GM19395 (cell line): ENCODE results near the gene ACOX1.

Experiments
- ATAC-seq: cut with Tn5 transposase; IDR thresholded peaks from one replicate; pipeline ENCODE4 v1.9.1; 2021; ENCODE audit warnings: mild to moderate bottlenecking, moderate library complexity; ENCODE audit not compliant: unreplicated experiment

ACOX1 gene

DNA sequence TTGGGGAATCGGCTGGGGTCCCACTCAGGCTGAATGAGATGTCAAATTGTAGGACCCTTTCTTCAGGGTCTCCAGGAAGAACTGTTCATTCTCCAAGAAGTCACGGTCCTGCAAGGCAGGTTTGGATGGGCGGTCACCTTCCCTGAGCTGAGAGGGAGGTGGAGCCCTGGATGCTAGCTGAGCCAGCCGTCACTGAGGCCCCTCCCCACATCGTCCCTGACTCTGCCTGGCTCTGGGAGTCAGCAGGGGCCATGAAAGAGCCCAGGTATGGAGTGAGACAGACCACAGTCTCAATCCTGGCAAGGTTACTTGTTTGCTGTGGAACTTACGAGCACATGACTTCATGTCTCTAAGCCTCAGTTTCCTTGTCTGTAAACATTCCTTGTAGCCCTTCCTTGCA lies 68.3 kb downstream of the ACOX1 start:
- ATAC-seq, result no peak

DNA sequence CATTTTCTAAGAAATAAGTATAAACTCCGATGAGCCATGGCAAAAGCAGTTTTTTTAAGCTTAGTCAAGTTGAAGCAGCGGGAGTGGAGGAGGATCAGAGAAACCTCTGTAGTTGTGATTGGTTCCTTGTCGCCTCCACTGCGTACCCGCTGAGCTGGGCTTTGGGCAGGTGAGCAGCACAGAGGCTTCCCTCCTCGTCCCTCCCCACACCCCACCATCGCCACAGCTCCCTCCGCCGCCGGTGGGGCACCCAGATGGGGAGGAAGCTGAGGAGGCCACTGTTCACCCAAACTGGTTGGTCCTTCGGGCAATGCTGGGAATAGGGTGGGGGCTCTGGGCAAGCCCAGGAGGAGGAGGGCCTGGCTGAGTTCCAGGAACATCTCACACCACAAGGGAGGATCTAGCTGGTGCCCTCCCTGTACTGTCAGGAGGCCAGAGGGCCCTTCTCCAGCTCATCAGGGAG lies 69.1 kb downstream of the ACOX1 start:
- no peak for ATAC-seq

DNA sequence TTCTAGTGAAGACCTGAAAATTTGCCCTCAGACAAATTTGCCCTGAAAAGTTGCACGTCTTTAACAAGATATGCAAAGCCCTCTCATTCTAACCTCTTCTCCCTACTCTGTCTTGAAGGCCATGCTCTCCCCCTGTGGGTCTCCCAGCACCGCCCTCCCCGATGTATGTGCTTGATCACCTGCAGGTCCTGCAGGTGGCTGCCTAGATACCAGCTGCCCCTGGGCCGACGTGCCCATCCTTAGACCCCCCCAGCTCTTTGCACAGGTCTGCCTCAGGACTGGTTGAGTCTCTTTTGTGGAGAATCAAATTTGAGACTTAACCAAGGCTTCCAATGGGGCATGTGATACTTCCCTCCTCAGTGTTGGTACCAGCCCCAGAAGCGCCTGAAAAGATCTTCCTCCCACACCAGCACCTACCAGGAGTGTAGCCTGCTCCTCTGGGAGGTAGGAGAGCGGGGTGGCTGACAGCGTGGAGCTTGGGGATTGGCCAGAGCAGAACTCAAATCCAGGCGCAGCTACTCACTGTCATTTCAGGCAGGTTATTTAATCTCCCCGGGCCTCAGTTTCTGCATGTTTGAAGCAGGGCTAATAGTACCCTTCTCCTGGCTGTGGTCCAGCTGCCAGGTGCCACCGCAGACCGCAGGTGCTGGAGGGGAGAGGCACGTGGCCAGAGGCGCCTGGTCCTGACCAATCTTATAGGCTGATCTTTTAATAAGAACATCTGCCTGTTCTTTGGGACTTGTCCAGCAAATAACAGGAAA lies 69.7 kb downstream of the ACOX1 start:
- no peak for ATAC-seq

DNA sequence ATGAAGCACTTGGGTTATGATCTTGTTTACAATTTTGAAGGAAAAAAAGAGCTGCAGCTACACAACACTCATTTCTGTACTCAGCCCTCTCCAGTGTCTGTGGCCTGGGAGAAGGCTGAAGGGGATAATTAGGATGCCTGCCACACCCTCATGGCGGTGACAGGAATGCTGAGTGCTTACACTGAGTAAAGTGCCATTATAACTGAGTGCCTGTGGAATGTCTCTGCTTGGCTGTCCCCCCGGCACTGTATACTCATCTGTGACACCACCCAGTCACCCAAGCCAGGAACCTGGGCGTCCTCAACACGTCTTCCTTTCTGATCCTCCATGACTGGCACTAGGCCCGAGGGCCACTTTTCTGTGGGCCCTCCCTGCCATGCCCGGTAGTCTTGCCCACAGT lies 70.8 kb downstream of the ACOX1 start:
- ATAC-seq, result no peak

DNA sequence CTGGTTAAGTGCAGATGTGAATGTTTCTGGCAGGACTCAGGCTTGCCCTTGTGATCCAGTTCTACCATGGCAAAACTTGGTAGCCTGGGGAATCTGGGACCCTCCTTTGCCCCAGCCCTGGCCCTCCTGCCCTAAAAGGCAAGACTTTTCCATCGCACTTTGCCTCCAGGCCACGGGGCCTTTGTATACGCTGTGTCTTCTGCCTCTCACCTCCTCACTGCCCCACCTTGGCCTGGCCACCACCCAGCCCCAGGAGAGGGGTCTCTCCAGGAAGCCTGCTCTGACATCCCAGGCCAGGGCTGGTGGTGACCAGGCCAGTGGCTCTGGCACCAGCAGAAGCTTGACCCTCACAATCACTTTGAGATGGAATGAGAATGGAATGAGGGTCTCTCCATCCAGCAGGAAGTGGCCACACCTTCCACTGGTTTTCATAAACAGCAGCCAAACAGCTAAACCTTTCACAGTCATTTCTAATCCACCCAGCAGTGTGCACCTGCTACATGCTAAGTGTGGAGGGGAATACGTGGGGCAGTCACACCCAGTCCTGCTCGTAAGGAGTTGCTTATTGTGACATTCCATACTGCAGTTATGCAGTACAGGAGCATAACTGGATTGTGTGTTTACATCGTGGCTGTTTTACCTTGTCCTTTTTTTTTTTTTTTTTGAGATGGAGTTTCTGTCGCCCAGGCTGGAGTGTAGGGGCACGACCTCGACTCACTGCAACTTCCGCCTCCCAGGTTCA lies 72.7 kb downstream of the ACOX1 start:
- no peak for ATAC-seq

DNA sequence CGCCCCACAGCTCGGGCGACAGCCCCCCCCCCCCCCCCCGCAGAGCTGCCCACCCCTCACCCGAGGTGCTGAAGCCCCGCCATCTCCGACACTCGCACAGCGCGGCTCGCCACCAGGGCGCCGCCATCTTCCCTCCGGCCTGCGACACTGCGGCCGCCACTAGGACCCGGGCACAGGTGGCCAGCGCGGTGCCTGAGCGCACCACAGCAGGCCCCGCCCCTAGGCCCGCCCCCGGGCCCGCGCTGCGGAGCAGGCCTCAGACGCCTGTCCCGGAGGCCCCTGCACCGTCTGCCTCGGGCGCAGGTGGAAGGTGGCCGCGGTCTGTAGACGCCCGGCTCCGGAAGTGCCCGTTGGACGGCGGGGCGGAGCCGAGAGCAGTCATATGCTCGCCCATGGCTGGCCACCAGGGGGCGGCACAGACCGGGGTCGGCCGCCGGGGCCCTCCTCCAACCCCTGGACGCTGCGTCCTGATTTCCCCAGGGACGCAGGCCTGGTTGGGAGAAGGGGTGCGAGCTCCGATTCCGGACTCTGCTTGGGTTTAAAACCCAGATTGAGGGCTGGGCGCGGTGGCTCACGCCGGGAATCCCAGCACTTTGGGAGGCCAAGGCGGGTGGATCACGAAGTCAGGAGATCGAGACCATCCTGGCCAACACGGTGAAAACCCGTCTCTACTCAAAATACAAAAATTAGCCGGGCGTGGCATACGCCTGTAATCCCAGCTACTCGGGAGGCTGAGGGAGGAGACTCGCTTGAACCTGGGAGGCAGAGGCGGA lies 74.0 kb downstream of the ACOX1 start, which contains the start of gene MRPL38:
Gene MRPL38 (minus strand): TSS at position 136 of the 773 bp plus-strand sequence. CDS start 9 bp downstream, at position 127.
- peak; percentile 95 for ATAC-seq

DNA sequence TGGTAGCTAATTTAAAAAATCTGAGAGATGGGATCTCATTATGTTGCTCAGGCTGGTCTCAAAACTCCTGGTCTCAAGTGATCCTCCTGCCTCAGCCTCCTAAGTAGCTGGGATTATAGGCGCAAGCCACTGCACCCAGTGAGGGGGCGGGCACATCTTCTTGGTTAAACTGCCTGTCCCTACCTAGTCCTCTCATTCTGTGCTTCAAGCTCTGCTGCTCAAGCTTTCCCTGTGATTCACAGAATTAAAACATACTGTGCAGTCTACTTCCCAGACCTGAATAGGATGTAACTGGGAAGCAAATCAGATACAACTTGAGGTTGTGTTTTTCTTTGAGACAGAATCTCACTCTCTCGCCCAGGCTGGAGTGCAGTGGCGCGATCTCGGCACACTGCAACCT lies 76.6 kb downstream of the ACOX1 start:
- ATAC-seq, result no peak

DNA sequence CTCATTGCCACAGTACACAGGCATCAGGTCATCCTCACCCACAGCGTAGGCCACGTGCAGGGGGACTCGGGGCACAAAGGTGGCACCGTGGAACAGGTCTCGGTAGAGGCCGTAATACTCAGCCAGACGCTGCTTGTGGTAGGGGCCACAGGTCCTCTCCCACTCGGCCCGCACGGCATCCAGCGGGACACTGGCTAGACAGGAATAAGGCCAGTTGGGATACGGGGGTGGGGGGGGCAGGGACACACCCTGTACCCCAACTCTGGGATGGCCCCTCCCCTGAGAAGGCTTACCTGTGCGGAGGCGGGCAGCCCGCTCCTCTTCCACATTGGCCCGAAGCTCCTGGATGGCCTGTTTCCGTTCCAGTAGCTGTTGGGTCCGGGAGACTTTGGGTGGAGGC lies 77.2 kb downstream of the ACOX1 start:
- ATAC-seq, result no peak

DNA sequence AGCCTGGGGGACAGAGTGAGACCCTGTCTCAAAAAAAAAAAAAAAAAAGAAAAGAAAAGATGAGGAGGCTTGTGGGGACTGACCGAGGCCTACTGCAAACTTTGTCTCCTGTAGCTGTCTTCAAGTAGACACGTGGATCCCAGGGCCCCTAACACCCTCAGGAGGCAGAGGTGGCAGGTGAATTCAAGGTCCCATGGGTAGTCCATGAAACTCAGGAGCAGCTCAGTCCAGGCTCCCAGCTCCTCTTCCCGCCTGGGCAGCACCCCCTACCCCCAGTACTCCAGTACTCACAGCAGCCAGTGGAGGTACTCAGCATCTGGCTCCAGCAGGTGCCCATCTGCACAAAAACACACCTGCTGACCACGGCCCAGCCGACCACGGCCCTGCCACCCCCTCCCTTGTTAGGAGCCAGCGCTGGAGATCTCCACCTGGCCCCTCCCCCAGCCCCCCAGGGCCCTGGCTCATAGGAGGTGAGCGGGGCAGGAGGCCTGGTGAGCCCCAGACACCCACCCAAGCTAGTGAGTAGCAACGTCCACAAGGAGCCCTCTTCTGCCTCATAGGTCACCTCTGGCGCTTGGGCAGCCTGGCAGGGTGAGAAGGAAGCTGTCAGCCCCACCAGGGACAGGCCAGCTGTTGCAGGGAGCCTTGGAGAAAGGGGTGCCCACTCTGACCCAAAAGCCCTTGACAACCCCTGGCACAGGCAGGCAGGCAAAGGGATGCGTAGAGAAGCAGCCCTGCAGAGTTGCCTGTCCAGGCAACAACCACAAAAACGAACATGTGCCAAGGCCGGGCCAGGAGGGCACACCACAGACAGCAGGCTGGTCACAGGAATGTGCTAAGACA lies 78.1 kb downstream of the ACOX1 start:
- no peak for ATAC-seq

DNA sequence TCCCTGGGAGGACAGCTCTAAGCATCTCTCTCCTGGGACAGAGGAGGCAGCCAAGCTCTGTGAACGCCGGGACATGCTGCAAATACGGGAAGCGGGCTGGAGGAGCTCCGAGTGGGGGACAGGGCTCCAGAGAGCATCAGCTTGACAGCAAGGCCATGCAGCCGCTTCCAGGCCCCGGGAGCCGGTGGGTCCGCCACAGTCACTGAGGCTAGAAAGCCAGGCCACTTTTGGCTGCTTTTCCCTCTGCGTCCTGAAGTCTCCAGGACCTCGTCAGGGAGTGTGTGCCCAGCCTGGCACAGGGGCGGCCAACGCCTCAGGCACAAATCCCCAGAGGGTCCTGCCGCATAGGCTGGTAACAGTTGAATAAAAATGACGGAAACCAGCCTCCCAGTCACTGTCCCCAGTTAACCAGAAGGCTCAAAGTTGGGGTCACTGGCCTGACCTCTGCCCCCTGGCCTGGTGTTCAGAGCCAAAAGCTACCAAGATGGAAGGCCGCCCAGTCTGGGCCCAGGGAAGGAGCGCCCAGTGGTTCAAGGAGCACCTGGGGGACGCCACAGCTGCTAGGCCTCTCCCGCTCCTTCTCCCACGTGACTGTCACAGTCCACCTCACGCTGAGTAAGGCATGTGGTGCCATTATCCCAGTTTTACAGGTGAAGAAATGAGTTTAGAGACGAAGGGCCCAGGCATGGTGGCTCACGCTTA lies 79.0 kb downstream of the ACOX1 start:
- ATAC-seq, result no peak

DNA sequence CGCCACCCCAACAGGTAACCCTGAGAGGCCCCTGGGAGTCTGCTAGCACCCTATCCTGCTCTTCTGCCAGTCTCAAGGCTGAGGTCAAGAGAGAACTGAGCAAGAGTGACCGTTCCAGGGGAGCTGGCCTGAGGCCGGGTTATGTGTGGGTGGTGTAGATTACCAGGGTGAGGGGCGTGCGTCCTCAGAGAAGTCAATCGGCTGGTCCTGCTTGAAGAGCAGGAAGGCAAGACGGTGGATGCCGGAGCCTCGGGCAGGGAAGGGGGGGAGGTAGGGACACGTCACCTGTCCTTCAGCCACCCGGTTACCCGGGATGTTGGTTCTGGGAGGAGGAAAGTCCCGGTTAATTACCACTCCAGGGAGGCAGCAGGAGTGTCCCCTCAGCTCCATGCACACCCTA lies 79.6 kb downstream of the ACOX1 start:
- ATAC-seq, result no peak

DNA sequence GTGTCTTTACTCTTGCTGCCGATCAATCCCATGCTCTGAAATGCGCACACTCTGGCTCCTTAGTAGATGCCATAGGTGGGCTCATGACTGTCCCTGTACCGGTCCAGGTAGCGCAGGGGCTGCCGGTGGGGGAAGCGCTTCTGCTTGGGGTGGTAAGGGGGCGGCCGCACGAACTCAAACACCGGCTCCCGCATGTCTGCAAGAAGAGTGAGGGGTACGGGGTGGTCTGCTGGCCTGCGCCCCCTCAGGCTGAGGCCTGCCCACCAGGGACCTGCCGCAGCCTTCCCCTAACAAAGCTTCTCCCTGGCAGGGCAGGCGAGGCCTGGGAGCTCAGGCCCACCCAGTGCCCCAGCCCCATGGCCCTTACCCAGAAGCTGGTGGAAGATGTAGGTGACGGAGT lies 80.2 kb downstream of the ACOX1 start:
- no peak for ATAC-seq

DNA sequence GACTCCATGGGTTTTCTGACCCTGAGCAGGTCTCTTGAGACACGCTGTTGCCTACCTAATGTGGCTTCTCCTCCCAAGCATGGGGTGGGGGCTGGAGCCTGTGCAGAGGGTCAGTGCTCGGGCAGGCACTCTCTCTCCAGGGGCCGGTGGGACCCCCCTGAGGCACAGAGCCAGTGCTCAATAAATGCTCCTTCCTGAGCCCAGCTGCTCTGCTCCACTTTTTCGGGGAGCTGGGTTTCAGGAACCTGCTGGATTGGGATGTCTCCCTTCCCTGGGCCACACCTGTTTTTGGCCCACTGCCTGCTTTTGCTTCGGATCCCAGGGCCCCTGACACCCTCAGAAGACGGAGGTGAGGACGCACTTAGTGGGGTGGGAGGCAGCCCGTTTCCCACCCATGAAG lies 80.9 kb downstream of the ACOX1 start:
- ATAC-seq, result no peak

DNA sequence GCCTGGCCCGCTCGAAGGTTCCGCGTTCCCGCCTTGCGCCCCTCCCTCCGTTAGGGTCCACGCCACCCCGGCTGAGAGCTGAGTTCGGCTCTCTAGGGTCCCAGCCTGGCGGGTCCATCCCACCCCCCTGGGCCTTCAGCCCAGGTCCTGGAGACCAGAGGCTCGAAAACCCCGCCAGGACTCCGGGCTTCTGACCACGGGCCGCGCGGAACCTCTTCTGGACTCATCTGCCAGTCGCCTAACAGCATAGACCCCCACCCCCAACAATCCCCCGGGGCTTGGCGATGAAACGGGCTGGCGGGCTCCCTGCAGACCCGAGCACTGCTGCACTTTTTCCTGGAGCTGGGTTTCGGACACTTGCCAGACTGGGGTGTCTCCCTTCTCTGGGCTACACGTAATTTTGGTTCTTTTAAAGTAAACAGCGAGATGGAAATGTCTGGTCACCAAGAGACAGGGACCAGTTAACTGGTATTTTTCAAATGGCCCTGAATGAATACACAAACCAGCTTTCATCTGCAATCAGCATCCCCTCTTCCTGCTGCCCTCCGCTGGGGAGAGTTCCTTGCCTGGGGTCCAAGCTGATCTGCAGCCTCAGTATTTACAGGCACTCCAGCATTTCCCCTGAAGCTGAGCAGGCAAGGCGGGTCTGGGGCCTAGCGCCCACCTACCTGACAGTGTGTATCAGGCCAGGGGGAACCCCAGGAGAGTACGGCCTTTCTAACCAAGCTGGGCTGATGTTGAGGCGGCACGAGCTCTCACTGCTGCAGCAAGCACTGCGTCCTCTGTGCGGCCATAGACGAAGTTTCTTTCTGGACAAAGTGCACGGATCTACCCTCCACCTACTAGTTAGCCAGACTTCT lies 81.6 kb downstream of the ACOX1 start:
- no peak for ATAC-seq

DNA sequence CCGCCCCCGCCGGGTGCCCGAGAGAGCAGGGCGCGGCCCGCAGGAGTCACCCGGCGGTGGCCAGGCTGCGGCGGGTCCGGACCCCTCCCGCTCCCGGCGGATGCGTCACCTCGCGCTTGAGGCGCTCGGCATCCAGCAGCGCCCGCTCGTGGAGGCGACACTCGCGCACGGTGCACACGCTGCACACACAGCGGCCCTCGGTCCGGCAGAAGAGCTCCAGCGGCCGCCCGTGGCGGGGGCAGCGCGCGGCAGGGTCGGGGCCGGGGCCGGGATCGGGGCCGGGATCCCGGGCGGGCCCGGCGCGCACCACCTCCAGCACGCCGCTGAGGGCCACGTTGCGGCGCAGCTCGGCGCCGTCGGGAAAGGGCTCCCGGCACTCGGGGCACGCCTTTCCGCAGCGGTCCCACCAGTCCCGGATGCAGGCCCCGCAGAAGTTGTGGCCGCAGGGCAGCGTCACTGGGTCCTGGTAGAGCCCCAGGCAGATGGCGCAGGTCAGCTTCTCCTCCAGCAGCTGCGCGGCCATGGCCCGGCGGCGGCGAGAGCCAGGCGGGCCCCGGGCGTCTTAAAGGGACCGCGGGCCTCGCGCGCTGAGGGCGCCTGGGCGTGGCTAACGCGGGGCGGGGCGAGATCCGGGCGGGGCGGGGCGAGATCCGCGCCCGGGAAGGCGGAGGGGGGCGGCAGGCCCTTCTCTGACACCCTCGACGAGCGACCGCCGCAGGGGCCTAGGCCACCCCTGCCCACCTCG lies 82.4 kb downstream of the ACOX1 start, which contains the start of gene TRIM65:
Gene TRIM65 (minus strand): TSS at position 537 of the 745 bp plus-strand sequence. CDS start 14 bp downstream, at position 523.
- ATAC-seq, result peak; percentile 62

DNA sequence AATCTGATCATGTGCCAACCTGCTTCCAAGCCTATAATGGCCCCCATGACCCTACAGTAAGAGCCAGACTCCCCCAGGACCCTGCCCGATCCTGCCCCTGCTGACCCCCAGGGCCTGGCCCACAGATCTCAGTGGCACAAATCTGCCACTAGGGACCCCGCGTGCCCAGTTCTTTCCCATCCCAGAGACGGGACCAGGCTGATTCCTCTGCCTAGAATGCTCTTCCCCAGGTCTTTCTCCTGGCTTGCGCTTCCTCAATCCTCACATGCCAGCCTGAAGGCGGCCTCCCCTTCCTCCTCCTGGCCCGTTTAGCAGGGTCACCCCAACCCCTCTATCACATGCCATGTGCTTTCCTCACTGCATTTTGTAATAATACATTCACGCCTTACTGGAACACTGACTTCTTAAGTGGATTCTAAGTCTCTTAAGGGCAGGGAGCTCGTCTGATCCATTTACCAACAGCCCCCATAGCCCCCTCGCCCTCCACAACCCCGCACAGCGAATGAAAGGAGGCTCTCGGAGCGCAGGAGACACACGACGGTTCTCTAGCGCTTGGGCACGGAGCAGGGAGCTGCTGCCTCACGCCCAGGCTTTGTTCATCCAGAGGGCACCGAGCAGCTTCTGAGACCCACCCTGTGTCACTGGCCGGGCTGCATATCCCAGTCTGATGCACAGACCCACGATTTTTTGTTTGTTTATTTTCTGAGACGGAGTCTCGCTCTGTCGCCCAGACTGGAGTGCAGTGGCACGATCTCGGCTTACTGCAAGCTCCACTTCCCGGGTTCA lies 83.4 kb downstream of the ACOX1 start:
- no peak for ATAC-seq

DNA sequence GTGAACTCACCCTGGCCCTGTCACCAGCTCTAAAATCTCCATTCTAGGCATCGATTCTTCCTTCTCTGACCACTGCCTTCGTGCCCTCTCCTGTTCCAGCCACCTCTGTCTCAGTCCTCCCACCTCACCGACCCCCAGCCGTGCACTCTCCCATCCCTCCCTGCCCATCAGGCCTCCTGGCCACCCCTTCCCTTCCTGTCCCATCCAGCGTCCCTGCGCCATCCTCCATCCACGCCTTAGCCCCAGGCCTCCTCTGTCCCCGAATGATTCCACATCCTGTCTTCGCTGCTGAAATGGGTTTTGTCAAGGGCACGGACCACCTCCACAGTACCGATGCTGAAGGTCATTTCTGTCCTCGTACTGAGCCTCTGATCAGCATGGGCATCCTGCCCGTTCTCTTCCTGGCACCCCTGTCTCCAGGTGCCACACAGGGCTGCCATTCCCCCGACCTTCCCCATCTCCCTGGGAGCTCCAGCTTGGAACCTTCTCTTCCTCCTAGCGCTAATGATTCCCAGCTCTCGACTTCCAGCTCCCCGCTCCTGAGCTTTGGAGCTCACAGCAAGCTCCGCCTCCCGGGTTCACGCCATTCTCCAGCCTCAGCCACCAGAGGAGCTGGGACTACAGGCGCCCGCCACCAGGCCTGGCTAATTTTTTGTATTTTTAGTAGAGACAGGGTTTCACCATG lies 84.8 kb downstream of the ACOX1 start:
- no peak for ATAC-seq
